Cardiac septum (tissue), 1 donor: ENCODE results near the gene ATOH8. TPM values are rescaled to one million over a fixed set of nuclear protein-coding genes. Genes with fewer than 3 reads are reported as not detected.

Experiments used
- DNase-seq: peaks from one replicate; pipeline ENCODE4 v3.0.0-alpha.2; 2020; ENCODE audit warnings: low spot score
- intact Hi-C: fragments of 100-400 bp; cut with DNase I; formaldehyde crosslinking; loops from one replicate; pipeline ENCODE4 v1.14.0; 2022
- total RNA-seq: library from RNA; stranded (reverse); fragmentation: NEBNext Ultra II Directional; extraction: Animal tissue kit (Norgen Biotek cat#: 25700); gene quantifications from one replicate; pipeline ENCODE4 v1.2.1, GENCODE V29; 2021
- donor health status: DM: no; HTN: no; CAD: no.

The ATOH8 gene
- total RNA-seq, 1 donor from 2014 or later, result 21.0 TPM

DNA sequence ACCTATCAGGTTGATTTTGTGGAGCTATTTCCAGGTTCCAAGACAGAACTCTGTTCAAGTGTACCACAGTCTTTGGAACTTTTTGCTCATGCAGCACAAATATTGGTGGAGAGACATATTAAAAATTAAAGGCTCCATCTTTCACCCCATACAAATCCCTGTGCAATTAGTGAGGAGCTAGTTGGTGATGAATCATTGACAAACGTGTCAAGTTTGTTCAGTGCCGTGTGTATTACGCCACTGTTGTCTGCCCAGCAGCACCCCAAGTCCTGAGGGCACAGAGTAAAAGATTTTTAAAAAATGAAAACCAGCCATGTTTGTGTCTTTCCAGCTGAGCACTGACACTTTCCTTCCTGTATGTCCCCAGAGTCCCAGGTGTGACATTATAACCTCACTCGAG is 9.3 kb downstream of the ATOH8 start:
- intact Hi-C loops, result no loop called here
- DNase-seq, result no peak

DNA sequence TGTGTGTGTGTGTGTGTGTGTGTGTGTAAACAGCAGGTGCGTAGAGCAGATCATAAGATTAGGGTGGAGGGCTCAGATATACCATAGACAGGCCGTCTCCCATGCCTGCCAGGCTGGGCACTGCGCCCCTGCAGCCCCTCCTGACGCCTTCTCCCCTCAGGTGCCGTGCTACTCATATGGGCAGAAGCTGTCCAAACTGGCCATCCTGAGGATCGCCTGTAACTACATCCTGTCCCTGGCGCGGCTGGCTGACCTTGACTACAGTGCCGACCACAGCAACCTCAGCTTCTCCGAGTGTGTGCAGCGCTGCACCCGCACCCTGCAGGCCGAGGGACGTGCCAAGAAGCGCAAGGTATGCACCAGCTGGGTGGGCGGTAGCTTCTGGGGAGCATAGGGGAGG is 10.0 kb downstream of the ATOH8 start:
- no peak for DNase-seq
- intact Hi-C loops, result no loop called here

- DNase-seq, result no peak
- intact Hi-C loops, result no loop called here
Measured at GRCh38 chr2:85765081-85765731, 11.4 kb downstream of the ATOH8 start.

GRCh38 chr2:85766229-85766628 is 12.4 kb downstream of the ATOH8 start:
- intact Hi-C loops, result no loop called here
- no peak for DNase-seq

GRCh38 chr2:85767803-85768665 is 14.2 kb downstream of the ATOH8 start:
- no peak for DNase-seq
- intact Hi-C loops, result no loop called here

DNA sequence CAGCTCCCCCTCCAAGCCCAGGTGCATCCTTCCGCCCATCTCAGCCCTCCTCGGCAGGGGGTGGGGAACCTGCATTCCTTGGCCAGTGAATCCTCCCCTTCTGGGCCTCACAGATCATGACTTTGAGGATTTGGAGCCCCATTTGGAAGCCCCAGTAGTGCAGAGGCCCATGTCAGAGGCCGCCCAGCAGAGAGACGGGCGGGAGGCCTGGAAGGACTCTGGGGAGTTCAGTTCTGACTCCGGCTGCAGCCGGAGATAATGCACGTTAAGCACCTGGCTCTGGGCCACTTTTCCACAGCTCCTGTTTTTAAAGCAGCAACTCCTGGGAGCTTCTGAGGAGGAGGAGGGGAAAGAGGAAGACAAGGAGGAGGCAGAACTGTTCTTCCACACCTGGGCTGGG is 14.9 kb downstream of the ATOH8 start:
- peak; percentile 88 for DNase-seq
- intact Hi-C loops, result no loop called here

DNA sequence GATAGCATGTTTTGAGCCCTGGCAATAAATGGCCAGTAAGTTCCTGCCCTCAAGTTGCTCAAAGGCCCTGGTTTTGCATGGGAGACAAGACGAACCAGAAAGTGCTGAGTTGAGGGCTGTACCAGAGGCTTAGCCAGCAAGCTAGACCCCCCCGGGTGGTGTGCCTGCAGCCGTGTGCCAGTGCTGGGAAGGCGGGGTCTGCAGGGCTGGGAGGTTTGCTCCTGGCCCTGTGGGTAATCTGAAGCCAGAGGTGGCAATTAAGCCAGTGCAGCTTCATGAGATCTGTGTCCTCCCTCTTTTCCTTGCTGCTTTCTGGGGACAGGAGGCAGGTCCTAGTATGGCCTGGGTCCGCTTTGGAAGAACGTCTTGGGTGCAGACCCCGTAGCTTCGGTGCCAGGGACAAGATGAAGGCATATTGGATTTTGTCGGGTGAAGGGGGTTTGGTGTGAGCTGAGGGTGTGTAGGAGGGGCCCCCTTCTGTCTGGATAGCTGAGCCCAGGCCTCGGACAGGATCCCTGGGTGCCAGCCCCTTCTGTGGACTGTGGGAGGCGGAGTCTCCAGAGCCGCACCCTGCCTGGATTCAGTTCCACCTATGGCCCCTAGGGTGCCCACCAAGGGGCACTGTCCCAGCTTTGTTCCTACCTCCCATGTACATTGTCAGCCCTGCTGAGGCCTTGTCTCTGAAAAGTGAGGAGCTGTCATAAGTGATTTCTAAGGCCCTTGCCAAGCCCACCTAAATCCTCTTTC is 15.6 kb downstream of the ATOH8 start:
- no peak for DNase-seq
- intact Hi-C loops, result no loop called here

- DNase-seq, result no peak
- intact Hi-C loops, result no loop called here
Measured at GRCh38 chr2:85769983-85770362, 16.2 kb downstream of the ATOH8 start.

GRCh38 chr2:85770369-85770768 is 16.6 kb downstream of the ATOH8 start:
- intact Hi-C loops, result no loop called here
- DNase-seq, result no peak

GRCh38 chr2:85770786-85771409 is 17.1 kb downstream of the ATOH8 start:
- no peak for DNase-seq
- intact Hi-C loops, result no loop called here

- intact Hi-C loops, result no loop called here
- no peak for DNase-seq
Measured at GRCh38 chr2:85771486-85771885, 17.7 kb downstream of the ATOH8 start.

DNA sequence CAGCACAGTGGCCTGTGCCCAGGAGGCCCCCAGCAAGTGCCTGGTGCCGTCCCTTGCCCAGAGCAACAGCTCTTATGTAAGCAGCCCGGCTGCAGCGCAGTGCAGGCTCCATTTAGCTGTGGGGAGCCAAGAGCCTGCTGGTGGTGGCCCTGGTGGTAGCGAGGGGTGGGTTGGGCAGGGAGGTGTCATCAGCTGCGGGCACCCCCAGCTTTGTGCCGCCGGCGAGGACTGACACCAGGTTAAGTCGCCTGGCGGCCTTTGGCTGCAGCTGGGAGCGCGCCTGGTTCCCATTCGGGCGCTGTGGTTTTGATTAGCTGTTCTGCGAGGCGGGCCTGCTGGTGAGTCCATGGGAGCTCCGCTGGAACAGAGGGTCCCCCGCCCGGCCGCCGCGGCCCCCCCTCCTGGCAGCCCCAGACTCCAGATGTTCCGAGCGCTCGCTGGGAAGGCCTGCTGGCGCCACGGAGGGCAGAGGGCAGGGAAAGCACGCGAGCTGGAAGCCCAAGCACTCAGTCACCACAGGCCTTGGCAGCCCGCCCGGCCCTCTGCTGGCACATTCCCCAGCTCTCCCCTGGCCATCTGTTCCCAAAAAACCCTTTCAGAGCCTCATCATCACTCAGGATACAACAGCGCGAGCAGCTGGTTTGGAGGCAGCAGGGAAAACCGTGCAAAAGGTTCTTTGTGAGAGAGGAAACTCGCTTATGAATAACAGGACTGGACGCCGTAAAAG is 18.4 kb downstream of the ATOH8 start:
- DNase-seq, result peak; percentile 97
- intact Hi-C loops, result loop anchor here (1.0 kb wide), 3 partner anchors 18 to 43 kb away; no protein-coding TSS in a partner anchor

DNA sequence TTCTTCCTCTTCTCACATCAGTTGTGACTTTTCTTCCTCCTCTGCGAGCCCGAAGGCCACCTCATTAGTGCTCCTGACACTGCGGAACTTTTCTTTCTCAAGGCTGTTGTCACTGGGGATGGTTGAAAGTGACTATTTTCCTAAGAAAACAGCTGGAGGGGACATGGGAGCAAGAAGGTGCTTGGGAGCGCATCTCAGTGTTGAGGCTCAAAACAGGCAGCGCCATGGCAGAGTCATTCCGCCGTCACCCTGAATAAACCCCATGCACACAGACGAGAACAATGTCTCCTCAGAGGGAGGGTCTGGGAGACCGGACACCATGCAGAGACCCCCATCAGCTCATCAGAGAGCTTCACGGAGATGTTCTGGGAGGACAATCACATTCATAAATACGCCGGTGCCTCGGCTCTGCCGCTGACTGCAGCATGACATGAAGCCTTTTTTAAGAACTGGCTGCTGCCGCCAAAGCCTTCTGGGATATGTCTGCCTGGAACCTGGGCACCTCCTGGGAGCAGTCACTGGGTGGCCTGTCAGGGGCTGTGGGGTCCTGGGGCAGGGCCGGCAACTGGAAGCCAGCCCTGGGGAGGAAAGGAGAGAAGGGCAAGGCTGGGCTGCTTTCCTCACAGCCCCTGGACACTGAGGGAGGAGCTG is 19.2 kb downstream of the ATOH8 start:
- intact Hi-C loops, result loop anchor here (1.0 kb wide), 3 partner anchors 19 to 44 kb away; no protein-coding TSS in a partner anchor
- no peak for DNase-seq

DNA sequence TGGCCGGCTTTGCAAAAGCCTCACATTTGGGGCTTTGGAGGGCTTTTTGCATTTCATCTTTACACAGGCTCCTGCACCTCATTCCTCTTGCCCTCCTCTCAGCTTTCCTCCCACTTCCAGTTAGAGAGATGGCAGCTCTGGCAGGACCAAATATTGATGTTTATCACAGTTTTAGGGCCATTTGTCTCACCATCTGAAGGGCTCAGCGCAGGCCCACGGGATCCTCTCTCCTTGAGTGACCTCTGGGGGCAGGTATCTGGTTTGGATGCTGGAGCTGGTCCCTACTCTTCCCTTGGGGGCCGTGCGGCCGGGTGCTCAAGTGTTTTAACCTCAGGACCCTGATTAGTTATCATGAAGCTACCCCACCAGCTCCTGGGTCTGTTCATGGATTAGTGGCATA is 19.9 kb downstream of the ATOH8 start:
- DNase-seq, result no peak
- intact Hi-C loops, result no loop called here

DNA sequence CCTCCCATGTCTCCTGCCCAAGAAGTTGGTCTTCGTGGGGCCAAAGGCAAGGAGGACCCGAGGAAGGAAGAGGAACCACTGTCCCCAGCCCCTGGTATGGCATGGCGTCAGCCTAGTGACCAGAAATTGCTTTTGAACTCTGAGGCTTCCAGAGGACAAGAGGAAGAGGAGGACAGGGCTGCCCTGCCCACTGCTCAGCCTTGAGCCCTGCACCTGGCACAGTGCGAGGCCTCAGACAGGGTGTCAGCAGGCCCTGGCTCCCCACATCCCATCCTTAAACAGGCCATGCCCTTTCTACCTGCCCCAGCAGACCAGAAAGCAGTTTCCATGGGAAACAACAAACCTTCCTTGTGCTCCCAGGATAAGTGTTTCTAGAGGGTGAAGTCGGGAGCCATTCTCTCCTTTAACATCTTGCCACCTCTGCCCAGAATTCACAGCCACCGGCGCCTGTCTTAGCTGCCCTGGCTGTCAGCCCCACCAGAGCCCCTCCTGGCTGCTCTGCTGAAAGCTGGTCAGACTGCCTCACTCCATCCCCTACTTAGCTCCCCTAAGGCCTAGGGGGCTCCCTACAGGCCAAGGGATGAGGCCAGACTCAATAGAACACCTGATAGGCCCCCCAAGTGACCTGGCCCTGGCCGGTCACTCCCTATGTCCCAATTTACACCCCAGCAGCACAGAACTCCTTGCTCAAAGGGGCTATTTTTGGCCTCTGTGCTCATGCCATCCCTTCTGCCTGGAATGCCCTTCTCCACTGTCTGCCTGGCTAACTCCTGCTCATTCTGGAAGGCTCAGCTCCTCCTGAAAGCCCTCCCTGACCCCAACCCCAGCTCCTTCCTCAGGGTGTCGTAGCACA is 20.6 kb downstream of the ATOH8 start:
- no peak for DNase-seq

DNA sequence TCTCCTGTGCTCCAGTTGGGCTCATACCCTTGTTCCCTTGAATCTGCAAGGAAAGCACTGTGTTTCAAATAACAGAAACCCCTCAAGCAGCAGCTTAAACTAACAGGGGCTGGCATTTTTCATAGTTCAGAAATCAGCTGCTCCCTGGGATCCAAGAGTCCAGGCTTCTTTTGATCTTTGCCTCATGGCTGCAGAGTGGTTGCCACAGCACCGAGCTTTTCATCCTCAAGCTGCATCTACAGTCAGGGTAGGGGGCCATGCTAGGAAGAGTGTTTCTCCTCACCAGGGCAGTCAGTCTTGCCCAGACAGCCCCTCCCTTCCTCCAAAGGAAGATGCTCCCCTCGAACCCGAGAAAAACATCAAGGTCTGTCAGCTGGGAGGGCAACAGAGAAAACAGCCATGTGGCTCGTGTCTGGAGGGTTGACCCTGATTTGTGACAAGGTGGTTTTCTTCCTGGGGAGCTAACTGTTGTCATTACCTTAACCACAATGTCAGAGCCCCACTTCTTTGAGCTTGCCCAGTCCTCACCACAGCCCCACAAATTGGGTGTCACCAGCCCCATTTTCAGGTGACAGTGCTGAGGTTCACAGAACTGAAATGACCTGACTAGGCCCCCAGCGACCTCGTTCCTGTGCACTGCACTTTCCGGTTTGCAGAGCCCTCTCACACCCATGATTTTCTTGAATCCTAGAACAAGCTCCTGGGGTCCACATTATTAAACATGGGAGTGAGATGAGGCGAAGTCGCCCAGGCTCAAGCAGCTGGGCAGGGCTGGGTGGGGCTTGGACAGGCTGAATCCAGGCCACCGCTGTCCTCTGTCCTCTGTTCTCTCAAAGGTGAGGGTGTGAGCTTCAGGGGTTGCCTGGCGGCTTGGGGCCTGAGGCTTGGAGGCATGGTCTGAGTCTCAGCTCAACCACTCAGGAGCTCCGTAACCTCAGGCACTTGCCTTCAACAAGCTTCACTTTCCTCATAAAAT is 21.9 kb downstream of the ATOH8 start:
- intact Hi-C loops, result no loop called here
- no peak for DNase-seq

More for the DNA sequence above, 20.6 kb downstream of the ATOH8 start:
- intact Hi-C loops, result no loop called here

GRCh38 chr2:85776672-85777071 is 22.9 kb downstream of the ATOH8 start:
- intact Hi-C loops, result no loop called here
- no peak for DNase-seq
